H9 (cell line): ENCODE measurements around the gene WDR75. TPM values are rescaled to one million over a fixed set of nuclear protein-coding genes. Genes with fewer than 3 reads are reported as not detected.

Source experiments
- DNase-seq: peaks from one replicate; pipeline ENCODE4 v3.0.0-alpha.2; 2017
- H2AFZ ChIP-seq: one replicate; pipeline ENCODE4 v1.6.1; 2013; ENCODE audit warnings: mild to moderate bottlenecking, low read length, control low read depth, moderate library complexity
- H2AK5ac ChIP-seq: 2 replicates; pipeline ENCODE4 v1.6.1; 2013; ENCODE audit warnings: low read length, control low read depth, mixed read lengths; ENCODE audit not compliant: insufficient read length
- H2BK120ac ChIP-seq: one replicate; pipeline ENCODE4 v1.6.1; 2013; ENCODE audit warnings: low read depth, mild to moderate bottlenecking, low read length, control low read depth, inconsistent platforms; ENCODE audit not compliant: poor library complexity, severe bottlenecking
- H2BK12ac ChIP-seq: 2 replicates; pipeline ENCODE4 v1.6.1; 2013; ENCODE audit warnings: low read length, control low read depth, mixed read lengths, low read depth; ENCODE audit not compliant: insufficient read length
- H2BK15ac ChIP-seq: 2 replicates; pipeline ENCODE4 v1.6.1; 2013; ENCODE audit warnings: low read depth, low read length, control low read depth
- H2BK20ac ChIP-seq: one replicate; pipeline ENCODE4 v1.6.1; 2013; ENCODE audit warnings: low read depth, mild to moderate bottlenecking, low read length, control low read depth, inconsistent platforms; ENCODE audit not compliant: poor library complexity, severe bottlenecking
- H2BK5ac ChIP-seq: 2 replicates; pipeline ENCODE4 v1.6.1; 2013; ENCODE audit warnings: low read length, control low read depth, mixed read lengths; ENCODE audit not compliant: insufficient read length
- H3K14ac ChIP-seq: 2 replicates; pipeline ENCODE4 v1.6.1; 2013; ENCODE audit warnings: low read length, control low read depth; ENCODE audit not compliant: insufficient read depth
- H3K18ac ChIP-seq: 2 replicates; pipeline ENCODE4 v1.6.1; 2013; ENCODE audit warnings: low read depth, mild to moderate bottlenecking, mixed read lengths, low read length, control low read depth; ENCODE audit not compliant: insufficient read length
- H3K23ac ChIP-seq: 2 replicates; pipeline ENCODE4 v1.6.1; 2013; ENCODE audit warnings: low read length, control low read depth, mixed read lengths, low read depth; ENCODE audit not compliant: insufficient read length
- H3K23me2 ChIP-seq: 2 replicates; pipeline ENCODE4 v1.6.1; 2013; ENCODE audit warnings: low read depth, mild to moderate bottlenecking, mixed read lengths, low read length, control low read depth; ENCODE audit not compliant: insufficient read length, poor library complexity, severe bottlenecking
- H3K27ac ChIP-seq: 2 replicates; pipeline ENCODE4 v1.5.1; 2013; ENCODE audit warnings: low read length, control low read depth, mixed read lengths, low read depth; ENCODE audit not compliant: insufficient read length
- H3K27me3 ChIP-seq: 2 replicates; pipeline ENCODE4 v1.6.1; 2013; ENCODE audit warnings: low read length, control low read depth, inconsistent platforms; ENCODE audit not compliant: insufficient read depth
- H3K4ac ChIP-seq: 2 replicates; pipeline ENCODE4 v1.6.1; 2013; ENCODE audit warnings: low read depth, mild to moderate bottlenecking, control low read depth, inconsistent platforms, low read length, moderate library complexity
- H3K4me1 ChIP-seq: 2 replicates; pipeline ENCODE4 v1.6.1; 2013; ENCODE audit warnings: low read length, control low read depth, inconsistent platforms; ENCODE audit not compliant: insufficient read depth
- H3K4me2 ChIP-seq: 2 replicates; pipeline ENCODE4 v1.6.1; 2013; ENCODE audit warnings: low read length, control low read depth, mixed read lengths; ENCODE audit not compliant: insufficient read length, insufficient read depth
- H3K56ac ChIP-seq: 2 replicates; pipeline ENCODE4 v1.6.1; 2013; ENCODE audit warnings: low read depth, mild to moderate bottlenecking, mixed read lengths, low read length, control low read depth; ENCODE audit not compliant: insufficient read length
- H3K79me1 ChIP-seq: 2 replicates; pipeline ENCODE4 v1.6.1; 2013; ENCODE audit warnings: low read depth, mild to moderate bottlenecking, moderate library complexity, low read length, control low read depth, inconsistent platforms; ENCODE audit not compliant: insufficient read depth, poor library complexity, severe bottlenecking
- H3K79me2 ChIP-seq: 2 replicates; pipeline ENCODE4 v1.6.1; 2013; ENCODE audit warnings: low read length, control low read depth, inconsistent platforms; ENCODE audit not compliant: insufficient read depth
- H3K9ac ChIP-seq: 2 replicates; pipeline ENCODE4 v1.6.1; 2013; ENCODE audit warnings: low read length, control low read depth, mixed read lengths; ENCODE audit not compliant: insufficient read length; ENCODE audit errors: extremely low read depth
- H3K9me3 ChIP-seq: one replicate; pipeline ENCODE4 v1.6.1; 2013; ENCODE audit warnings: low read depth, low read length, inconsistent platforms; ENCODE audit not compliant: control insufficient read depth
- H3T11ph ChIP-seq: one replicate; pipeline ENCODE4 v1.6.1; 2013; ENCODE audit warnings: mild to moderate bottlenecking, low read length, control low read depth, inconsistent platforms
- H4K20me1 ChIP-seq: one replicate; pipeline ENCODE4 v1.6.1; 2013; ENCODE audit not compliant: control insufficient read depth, insufficient read length, insufficient read depth
- H4K5ac ChIP-seq: 2 replicates; pipeline ENCODE4 v1.6.1; 2013; ENCODE audit warnings: low read depth, mild to moderate bottlenecking, mixed read lengths, low read length, control low read depth; ENCODE audit not compliant: insufficient read length
- H4K8ac ChIP-seq: replicated peaks from 2 replicates; pipeline ENCODE4 v1.6.1; 2013; ENCODE audit warnings: low read length, control low read depth, mixed read lengths, low read depth; ENCODE audit not compliant: insufficient read length
- H4K91ac ChIP-seq: 2 replicates; pipeline ENCODE4 v1.6.1; 2013; ENCODE audit warnings: low read depth, mild to moderate bottlenecking, moderate library complexity, mixed read lengths, low read length, control low read depth; ENCODE audit not compliant: insufficient read length
- H3K27ac Mint-ChIP-seq, 3 experiments: 2 replicates in 2 of 3; 3 replicates in 1 of 3; pipeline ENCODE4 v1.8.0; 2020 to 2021; ENCODE audit warnings: mixed read lengths in 3 of 3, mild to moderate bottlenecking in 1 of 3, moderate library complexity in 1 of 3
- H3K27me3 Mint-ChIP-seq: 2 replicates; pipeline ENCODE4 v1.8.0; 2021; ENCODE audit warnings: low read depth, mild to moderate bottlenecking, moderate library complexity, mixed read lengths
- H3K36me3 Mint-ChIP-seq, 3 experiments: 2 replicates in 2 of 3; 3 replicates in 1 of 3; pipeline ENCODE4 v1.8.0; 2020 to 2021; ENCODE audit warnings: low read depth in 3 of 3, mixed read lengths in 3 of 3; ENCODE audit not compliant: insufficient read depth in 1 of 3
- H3K4me1 Mint-ChIP-seq, 2 experiments: 2 replicates each; pipeline ENCODE4 v1.8.0; 2020; ENCODE audit warnings: mixed read lengths in 2 of 2
- H3K4me3 Mint-ChIP-seq, 2 experiments: 2 replicates in 1 of 2; 3 replicates in 1 of 2; pipeline ENCODE4 v1.8.0; 2020 to 2021; ENCODE audit warnings: mild to moderate bottlenecking in 2 of 2, mixed read lengths in 2 of 2, moderate library complexity in 1 of 2
- H3K9me3 Mint-ChIP-seq, 2 experiments: 2 replicates in 1 of 2; 3 replicates in 1 of 2; pipeline ENCODE4 v1.8.0; 2020; ENCODE audit warnings: mild to moderate bottlenecking in 2 of 2, mixed read lengths in 2 of 2, moderate library complexity in 1 of 2
- CTCF ChIP-seq: fragments of 200-600 bp; sonication (generic); conservative IDR thresholded peaks from 3 replicates; pipeline ENCODE4 v1.8.0; 2021; ENCODE audit warnings: antibody characterized with exemption, mild to moderate bottlenecking
- total RNA-seq: library from RNA; stranded (reverse); gene quantifications from 2 replicates; pipeline ENCODE4 v1.2.1, GENCODE V29; 2021

The WDR75 gene
- total RNA-seq, 1 experiment from 2014 or later: 80.6 TPM

DNA sequence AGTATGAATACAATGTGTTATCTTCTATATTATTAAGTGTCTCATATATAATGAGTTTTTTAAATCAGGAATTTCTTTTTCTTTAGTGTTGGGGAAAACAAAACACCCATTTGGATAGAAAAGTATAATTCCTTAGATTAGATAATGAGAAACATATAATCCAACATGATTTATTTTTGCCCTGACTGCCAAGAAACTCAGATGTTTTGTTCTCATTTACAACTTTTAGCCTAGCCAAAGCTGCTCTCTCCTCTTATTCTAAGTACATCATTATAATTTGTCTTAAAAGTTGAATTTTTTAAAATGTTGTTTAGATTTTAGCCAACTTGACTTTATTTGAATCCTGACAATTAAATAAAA lies 70.7 kb downstream of the WDR75 start:
- Histone ChIP-seq H3K9me3 (no peaks in the 10 kb centered on the region), H4K91ac (no peak overlapping the region), H2BK20ac (no peak overlapping the region), H3K27ac (no peak overlapping the region), H3K4ac (no peak overlapping the region), H3K4me2 (no peak overlapping the region), H3K79me1 (no peaks in the 10 kb centered on the region), H2BK120ac (no peak overlapping the region), H4K8ac (no peak overlapping the region), H3K27me3 (no peaks in the 10 kb centered on the region), H2BK12ac (no peak overlapping the region), H3K9ac (no peak overlapping the region), H2BK5ac (no peak overlapping the region), H3K23ac (no peak overlapping the region), H4K5ac (no peak overlapping the region), H2AK5ac (no peak overlapping the region), H3T11ph (no peak overlapping the region), H3K79me2 (no peaks in the 10 kb centered on the region), H2BK15ac (no peak overlapping the region), H3K23me2 (no peaks in the 10 kb centered on the region), H3K14ac (no peak overlapping the region), H4K20me1 (no peaks in the 10 kb centered on the region), H3K56ac (no peak overlapping the region), H3K18ac (no peak overlapping the region), H3K4me1 (no peaks in the 10 kb centered on the region), H2AFZ (no peak overlapping the region)
- no peaks in the 10 kb centered on the region for H3K36me3 Mint-ChIP-seq
- H3K9me3 Mint-ChIP-seq: no peaks in the 10 kb centered on the region; a peak in 1 of 5 replicates
- DNase-seq: no peak
- no peaks in the 10 kb centered on the region for H3K4me1 Mint-ChIP-seq
- no peak overlapping the region for H3K4me3 Mint-ChIP-seq
- H3K27me3 Mint-ChIP-seq: peaks cover 4% of the 10 kb centered on the region; the same call in 1 of the 2 replicates
- no peak overlapping the region for H3K27ac Mint-ChIP-seq
- TF ChIP-seq CTCF: no peak
